ENCODE results near the gene PRKCH.

DNA sequence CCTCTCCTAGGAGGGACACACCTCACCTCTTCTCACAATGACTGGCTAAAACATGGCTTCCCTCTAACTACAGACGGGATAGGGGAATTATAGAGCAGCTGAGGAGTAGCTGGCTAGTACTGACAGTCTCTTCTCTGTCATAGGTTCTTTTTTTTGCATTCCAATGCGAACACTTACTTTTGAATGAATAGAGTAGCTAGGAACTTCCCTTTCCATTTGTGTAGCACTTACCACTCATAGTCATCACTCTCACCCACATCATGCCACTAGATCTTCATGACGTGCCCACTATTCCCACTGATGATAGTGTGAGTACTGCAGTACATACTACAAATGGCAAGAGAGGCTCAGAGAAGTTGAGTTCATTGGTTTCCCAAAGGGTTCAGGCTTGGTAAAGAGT, 230.0 kb downstream of the PRKCH start:
- TF ChIP-seq, protein P1, sequence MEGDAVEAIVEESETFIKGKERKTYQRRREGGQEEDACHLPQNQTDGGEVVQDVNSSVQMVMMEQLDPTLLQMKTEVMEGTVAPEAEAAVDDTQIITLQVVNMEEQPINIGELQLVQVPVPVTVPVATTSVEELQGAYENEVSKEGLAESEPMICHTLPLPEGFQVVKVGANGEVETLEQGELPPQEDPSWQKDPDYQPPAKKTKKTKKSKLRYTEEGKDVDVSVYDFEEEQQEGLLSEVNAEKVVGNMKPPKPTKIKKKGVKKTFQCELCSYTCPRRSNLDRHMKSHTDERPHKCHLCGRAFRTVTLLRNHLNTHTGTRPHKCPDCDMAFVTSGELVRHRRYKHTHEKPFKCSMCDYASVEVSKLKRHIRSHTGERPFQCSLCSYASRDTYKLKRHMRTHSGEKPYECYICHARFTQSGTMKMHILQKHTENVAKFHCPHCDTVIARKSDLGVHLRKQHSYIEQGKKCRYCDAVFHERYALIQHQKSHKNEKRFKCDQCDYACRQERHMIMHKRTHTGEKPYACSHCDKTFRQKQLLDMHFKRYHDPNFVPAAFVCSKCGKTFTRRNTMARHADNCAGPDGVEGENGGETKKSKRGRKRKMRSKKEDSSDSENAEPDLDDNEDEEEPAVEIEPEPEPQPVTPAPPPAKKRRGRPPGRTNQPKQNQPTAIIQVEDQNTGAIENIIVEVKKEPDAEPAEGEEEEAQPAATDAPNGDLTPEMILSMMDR (IDR thresholded peaks at IDR 0.05): no peak
- TF ChIP-seq POLR2AphosphoS5 (IDR thresholded peaks at IDR 0.05; ENCODE audit: low read depth, low read length) (no peak), TCF7L2 (IDR thresholded peaks at IDR 0.05; ENCODE audit: low read depth, low read length) (no peak)

Data from Panc1 (cell line).